Adipocyte (in vitro differentiated cells): ENCODE data around the gene ZNF3.

Experiments
- DNase-seq: peaks from one replicate; pipeline ENCODE4 v3.0.0-alpha.2; 2015; ENCODE audit warnings: low read depth
- H3K27me3 ChIP-seq: replicated peaks from 2 replicates; pipeline ENCODE4 v1.7.0; 2013; ENCODE audit warnings: mild to moderate bottlenecking, low read length, moderate library complexity; ENCODE audit not compliant: control insufficient read depth, insufficient read depth
- H3K36me3 ChIP-seq: 2 replicates; pipeline ENCODE4 v1.7.0; 2013; ENCODE audit warnings: low read length, mild to moderate bottlenecking, moderate library complexity; ENCODE audit not compliant: control insufficient read depth, insufficient read depth, severe bottlenecking
- H3K4me1 ChIP-seq: 2 replicates; pipeline ENCODE4 v1.7.0; 2013; ENCODE audit warnings: mild to moderate bottlenecking, low read length, moderate library complexity; ENCODE audit not compliant: control insufficient read depth, insufficient read depth
- H3K4me3 ChIP-seq: 2 replicates; pipeline ENCODE4 v1.7.0; 2013; ENCODE audit warnings: mild to moderate bottlenecking, low read length, moderate library complexity
- H3K9ac ChIP-seq: 2 replicates; pipeline ENCODE4 v1.7.0; 2013; ENCODE audit warnings: mild to moderate bottlenecking, low read length, moderate library complexity
- H3K9me3 ChIP-seq: 2 replicates; pipeline ENCODE4 v1.7.0; 2013; ENCODE audit warnings: mild to moderate bottlenecking, low read length, moderate library complexity; ENCODE audit not compliant: control insufficient read depth

The ZNF3 gene

DNA sequence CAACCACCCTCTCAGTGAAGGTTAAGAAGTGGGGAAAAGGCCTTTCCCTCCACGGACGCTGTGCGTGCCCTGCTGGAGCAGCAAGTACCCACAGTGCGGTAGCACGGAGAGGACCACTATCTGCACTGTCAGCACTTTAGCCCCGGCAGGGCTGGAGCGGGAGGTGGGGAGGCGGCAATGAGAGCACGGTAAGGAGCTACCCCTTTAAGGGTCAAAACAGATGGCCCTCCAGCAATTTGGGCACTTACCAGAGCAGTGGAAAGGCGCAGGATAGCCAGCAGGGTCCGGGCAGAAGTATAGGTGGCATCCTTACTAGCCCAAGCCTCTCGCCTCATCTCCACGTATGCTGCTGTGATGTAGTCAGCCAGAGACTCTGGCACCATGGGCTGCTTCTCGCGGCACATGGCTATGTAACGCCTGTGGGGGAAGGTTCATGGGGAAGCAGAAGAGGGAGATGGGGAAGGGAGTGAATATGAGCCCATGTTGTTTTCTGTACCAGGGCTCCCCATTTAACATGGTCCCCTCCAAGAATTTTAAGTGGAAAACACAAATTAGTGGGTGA is 12.5 kb upstream of the ZNF3 start:
- Histone ChIP-seq H3K9ac (no peak overlapping the region), H3K36me3 (peaks cover 86% of the 10 kb centered on the region), H3K4me3 (no peak overlapping the region), H3K9me3 (no peaks in the 10 kb centered on the region), H3K27me3 (no peaks in the 10 kb centered on the region), H3K4me1 (peaks cover 35% of the 10 kb centered on the region)
- DNase-seq = no peak

DNA sequence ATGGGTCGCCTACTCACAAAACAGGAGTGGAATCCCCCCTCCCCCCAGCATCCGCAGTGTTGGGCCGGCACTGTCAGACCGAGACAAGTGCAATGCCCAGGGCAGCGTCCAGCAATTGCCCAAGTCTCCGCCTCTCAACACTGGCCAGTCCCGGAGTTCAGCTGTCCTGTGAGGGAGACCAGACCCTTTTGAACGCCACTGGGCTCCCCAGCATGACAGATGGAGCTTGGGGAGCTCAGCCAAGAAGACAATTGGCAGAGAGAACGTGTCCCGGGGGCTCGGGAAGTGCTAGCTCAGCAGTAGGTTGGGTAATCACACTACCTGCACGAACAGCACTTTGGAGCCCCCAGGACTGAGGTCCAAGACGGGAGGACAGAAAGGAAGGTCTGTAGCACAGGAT is 12.0 kb upstream of the ZNF3 start:
- DNase-seq = no peak
- Histone ChIP-seq H3K9me3 (no peaks in the 10 kb centered on the region), H3K9ac (no peak overlapping the region), H3K36me3 (peaks cover 80% of the 10 kb centered on the region), H3K4me1 (peaks cover 36% of the 10 kb centered on the region), H3K27me3 (no peaks in the 10 kb centered on the region), H3K4me3 (no peak overlapping the region)

DNA sequence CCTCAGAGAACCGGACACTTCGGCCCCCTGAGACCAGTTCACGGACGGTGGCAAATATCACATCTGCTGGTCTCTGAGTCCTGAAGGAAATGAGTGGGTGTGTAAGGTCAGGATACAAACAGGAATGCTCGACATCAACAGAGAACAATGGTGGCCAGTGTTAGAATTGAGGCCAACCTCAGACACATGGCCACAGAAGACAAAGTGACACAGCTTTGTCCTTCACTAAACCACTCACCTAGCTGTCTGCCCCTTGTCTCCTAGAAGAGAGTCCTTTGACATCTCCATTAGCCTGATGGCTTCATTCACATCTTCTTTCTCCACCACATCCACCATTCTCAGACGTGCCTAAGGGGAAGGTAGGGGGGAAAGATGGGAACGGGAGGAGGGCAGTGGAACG is 11.5 kb upstream of the ZNF3 start:
- Histone ChIP-seq H3K36me3 (peaks cover 76% of the 10 kb centered on the region), H3K27me3 (no peaks in the 10 kb centered on the region), H3K9me3 (no peaks in the 10 kb centered on the region), H3K9ac (no peak overlapping the region), H3K4me3 (no peak overlapping the region), H3K4me1 (peaks cover 40% of the 10 kb centered on the region)
- no peak for DNase-seq

DNA sequence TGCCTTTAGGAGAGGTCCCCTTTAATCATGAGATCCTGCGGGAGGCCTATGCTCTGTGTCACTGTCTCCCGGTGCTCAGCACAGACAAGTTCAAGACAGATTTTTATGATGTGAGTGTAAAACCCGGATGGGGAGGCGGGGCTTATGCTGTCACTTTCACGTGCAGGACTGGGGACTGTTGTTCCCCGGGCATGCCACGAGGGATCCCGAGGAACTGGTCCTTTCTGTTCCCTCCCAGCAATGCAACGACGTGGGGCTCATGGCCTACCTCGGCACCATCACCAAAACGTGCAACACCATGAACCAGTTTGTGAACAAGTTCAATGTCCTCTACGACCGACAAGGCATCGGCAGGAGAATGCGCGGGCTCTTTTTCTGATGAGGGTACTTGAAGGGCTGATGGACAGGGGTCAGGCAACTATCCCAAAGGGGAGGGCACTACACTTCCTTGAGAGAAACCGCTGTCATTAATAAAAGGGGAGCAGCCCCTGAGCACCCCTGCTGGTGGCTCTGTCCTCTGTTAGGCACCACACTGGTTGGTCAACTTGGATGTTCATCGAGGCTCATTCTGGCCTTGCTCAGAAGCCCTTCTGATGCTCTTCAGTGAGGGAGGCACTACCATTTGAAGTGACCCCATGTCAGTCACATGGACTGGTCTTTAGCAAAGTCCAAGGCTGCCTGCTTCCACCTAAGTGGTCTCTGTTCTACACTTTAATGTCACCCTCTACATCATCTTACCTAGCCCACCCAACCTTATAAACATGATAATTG is 10.1 kb upstream of the ZNF3 start:
- H3K36me3 ChIP-seq = peaks cover 63% of the 10 kb centered on the region
- DNase-seq = no peak

DNA sequence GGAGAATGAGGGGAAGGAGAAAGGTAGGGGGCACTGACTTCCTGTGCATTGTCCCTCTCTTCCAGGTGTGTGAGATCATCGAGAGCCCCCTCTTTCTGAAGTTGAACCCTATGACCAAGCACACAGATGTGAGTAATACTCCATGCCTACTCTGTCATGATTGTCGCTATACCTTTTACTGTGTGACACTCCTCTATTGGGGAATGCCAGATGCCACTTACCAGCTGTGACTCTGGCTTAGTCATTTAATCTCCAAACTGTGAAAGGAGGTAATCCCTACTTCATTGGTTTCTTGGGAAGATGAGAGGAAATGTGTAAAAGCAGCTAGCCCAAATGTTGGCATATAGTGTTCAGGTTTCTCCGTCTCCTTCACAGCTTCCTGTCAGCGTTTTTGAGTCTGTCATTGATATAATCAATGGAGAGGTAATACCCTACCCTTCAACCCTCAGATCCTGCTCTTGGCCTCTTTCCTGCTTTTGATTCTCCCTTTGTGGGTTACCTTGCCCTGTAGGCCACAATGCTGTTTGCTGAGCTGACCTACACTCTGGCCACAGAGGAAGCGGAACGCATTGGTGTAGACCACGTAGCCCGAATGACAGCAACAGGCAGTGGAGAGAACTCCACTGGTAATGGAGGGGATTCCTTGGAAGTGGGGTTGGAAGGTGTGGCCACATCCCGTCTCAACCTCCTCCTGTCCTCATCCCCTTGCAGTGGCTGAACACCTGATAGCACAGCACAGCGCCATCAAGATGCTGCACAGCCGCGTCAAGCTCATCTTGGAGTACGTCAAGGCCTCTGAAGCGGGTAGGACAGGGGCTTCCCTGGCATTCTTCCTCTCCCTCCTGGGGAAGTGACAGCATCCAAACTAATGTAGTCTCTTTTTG is 9.2 kb upstream of the ZNF3 start:
- H3K9ac ChIP-seq = no peak overlapping the region
- peaks cover 55% of the 10 kb centered on the region for H3K36me3 ChIP-seq
- H3K27me3 ChIP-seq = no peaks in the 10 kb centered on the region
- DNase-seq = no peak
- H3K4me1 ChIP-seq = peaks cover 42% of the 10 kb centered on the region
- H3K9me3 ChIP-seq = no peaks in the 10 kb centered on the region
- no peak overlapping the region for H3K4me3 ChIP-seq

More for the DNA sequence above, 10.1 kb upstream of the ZNF3 start:
- no peaks in the 10 kb centered on the region for H3K9me3 ChIP-seq
- peaks cover 42% of the 10 kb centered on the region for H3K4me1 ChIP-seq
- H3K9ac ChIP-seq = no peak overlapping the region
- no peaks in the 10 kb centered on the region for H3K27me3 ChIP-seq
- H3K4me3 ChIP-seq = no peak overlapping the region

DNA sequence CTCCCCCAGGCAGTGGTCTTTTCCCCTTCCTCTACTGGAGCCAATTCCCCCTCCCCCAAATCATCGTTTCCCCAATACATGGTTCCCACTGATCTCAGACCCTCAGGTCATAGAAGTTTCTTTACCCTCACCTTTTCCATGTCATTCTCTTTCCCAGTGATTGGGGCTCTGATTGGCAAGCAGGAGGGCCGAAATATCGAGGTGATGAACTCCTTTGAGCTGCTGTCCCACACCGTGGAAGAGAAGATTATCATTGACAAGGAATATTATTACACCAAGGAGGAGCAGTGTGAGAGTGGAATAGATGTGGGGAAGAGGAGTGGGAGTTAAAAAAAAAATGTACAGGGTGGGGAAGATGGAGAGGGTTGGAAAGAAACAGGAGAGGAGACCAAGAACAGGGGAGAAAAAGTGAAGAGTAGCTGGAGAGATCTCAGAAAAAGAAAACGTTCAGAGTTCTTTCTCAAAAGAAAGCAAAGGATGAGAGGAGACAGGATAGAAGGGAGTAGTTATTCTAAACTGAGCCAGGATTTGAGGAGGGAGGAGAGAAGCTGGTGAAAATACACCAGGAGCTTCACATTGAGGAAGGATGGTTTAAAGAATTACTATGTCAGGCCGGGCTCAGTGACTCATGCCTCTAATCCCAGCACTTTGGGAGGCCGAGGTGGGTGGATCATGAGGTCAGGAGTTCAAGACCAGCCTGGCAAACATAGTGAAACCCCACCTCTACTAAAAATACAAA is 8.1 kb upstream of the ZNF3 start:
- H3K27me3 ChIP-seq = no peaks in the 10 kb centered on the region
- no peaks in the 10 kb centered on the region for H3K9me3 ChIP-seq
- peaks cover 42% of the 10 kb centered on the region for H3K4me1 ChIP-seq
- H3K9ac ChIP-seq = peak overlapping the region; percentile 95
- peak; percentile 43 for DNase-seq
- peaks cover 44% of the 10 kb centered on the region for H3K36me3 ChIP-seq
- H3K4me3 ChIP-seq = peak overlapping the region; percentile 94

DNA sequence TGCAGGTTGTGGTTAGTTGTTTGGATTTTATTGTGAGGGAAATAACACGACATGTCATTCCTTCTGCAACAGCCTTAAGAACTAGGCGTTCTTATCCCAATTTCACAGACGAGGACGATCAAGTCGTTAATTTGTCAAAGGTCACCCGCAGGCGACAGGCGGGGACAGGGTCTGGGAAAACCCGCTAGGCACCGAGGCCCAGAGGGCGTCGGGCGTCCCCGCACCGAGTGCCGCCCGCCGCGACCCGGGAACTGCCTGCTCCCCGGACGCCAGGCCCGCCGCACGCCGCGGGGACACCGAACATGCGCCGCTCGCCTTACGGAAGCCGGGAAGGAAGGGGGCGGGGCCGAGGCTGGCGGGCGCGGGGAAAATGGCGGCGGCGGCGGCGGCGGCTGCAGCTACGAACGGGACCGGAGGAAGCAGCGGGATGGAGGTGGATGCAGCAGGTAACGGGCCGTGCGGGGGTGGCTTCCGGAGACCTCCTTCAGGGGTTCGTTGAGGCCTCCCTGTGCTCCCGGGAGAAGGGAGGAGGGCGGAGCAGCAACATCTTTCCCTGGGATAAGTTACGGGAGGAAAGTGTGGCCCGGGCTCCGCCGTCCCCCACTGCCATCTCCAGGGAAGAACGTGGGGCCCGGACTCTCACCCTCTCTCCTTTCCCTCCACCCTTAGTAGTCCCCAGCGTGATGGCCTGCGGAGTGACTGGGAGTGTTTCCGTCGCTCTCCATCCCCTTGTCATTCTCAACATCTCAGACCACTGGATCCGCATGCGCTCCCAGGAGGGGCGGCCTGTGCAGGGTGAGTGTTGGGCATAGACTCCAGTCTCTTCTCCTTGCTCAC is 7.3 kb upstream of the ZNF3 start, which contains the start of gene COPS6:
Gene COPS6, plus strand, starts transcription at position 349 of the 837 bp plus-strand sequence. Its CDS starts 22 bp downstream, at position 371.
- H3K4me3 ChIP-seq = peak within 1 kb of the TSS; percentile 94
- H3K27me3 ChIP-seq = no peaks in the 10 kb centered on the region
- peak within 1 kb of the TSS; percentile 95 for H3K9ac ChIP-seq
- peak; percentile 90 for DNase-seq
- peaks cover 37% of the 10 kb centered on the region for H3K4me1 ChIP-seq
- H3K36me3 ChIP-seq = peaks cover 36% of the 10 kb centered on the region
- no peaks in the 10 kb centered on the region for H3K9me3 ChIP-seq

DNA sequence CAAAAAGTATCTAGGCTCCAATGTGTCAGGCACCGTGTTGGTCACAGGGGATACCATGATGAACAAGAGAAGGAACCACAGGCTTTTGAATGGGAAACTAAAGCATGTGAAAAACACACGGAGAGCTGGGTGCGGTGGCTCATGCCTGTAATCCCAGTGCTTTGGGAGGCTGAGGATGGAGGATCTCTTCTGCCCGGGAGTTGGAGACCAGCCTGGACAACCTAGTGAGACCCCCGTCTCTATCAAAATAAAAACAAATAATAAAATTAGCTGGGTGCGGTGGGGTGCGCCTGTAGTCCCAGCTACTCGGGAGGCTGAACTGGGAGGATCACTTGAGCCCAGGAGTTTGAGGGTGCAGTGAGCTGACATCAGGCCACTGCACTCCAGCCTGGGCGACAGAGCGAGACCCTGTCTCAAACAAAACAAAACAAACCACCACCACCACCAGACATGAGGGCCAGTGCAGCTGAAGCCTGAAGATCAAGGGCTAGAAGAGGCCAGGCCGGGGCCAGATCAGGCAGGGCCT is 6.6 kb upstream of the ZNF3 start:
- Histone ChIP-seq H3K9me3 (no peaks in the 10 kb centered on the region), H3K4me3 (peak overlapping the region; percentile 94), H3K36me3 (peaks cover 29% of the 10 kb centered on the region), H3K9ac (peak overlapping the region; percentile 95), H3K4me1 (peaks cover 31% of the 10 kb centered on the region), H3K27me3 (no peaks in the 10 kb centered on the region)
- DNase-seq = no peak

DNA sequence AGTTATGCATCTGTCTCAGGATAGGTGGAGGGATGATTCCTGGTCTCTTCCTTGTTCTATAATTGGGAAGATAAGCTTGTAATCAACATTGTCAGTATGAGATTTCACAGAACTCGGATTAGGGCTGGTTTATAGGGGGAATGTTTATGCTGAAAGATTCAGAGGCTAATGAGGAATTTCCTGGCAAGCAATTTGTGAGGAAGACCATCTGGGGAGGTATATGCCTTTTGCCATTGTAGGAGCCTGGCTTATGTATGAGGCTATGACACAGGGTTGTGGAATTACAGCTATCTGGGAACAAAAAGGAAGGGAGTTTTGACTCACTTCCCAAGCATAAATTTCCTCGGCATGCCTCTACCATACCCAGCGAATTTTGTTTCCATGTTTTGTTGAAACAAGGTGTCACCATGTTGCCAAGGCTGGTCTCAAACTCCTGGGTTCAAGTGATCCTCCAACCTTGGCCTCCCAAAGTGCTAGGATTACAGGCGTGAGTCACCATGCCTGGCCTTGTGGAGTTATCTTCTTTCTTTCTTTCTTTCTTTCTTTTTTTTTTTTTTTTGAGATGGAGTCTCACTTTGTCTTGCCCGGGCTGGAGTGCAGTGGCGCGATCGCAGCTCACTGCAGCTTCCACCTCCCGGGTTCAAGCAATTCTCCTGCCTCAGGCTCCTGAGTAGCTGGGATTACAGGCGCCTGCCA is 5.7 kb upstream of the ZNF3 start:
- DNase-seq = peak; percentile 87

More for the DNA sequence above, 5.7 kb upstream of the ZNF3 start:
- no peaks in the 10 kb centered on the region for H3K27me3 ChIP-seq
- H3K4me3 ChIP-seq = no peak overlapping the region
- H3K9me3 ChIP-seq = no peaks in the 10 kb centered on the region
- peak overlapping the region; percentile 10 for H3K9ac ChIP-seq
- H3K4me1 ChIP-seq = peaks cover 22% of the 10 kb centered on the region
- peaks cover 20% of the 10 kb centered on the region for H3K36me3 ChIP-seq
